ENCODE results near the gene RGMB. TPM values are rescaled to one million over a fixed set of nuclear protein-coding genes. Genes with fewer than 3 reads are reported as not detected.

RGMB gene
- total and polyA plus RNA-seq, 2 of the 13 experiments (the other 11 are each of a cell fraction or from before 2014, with no cell fraction given), result 3.0 to 3.8 TPM

DNA sequence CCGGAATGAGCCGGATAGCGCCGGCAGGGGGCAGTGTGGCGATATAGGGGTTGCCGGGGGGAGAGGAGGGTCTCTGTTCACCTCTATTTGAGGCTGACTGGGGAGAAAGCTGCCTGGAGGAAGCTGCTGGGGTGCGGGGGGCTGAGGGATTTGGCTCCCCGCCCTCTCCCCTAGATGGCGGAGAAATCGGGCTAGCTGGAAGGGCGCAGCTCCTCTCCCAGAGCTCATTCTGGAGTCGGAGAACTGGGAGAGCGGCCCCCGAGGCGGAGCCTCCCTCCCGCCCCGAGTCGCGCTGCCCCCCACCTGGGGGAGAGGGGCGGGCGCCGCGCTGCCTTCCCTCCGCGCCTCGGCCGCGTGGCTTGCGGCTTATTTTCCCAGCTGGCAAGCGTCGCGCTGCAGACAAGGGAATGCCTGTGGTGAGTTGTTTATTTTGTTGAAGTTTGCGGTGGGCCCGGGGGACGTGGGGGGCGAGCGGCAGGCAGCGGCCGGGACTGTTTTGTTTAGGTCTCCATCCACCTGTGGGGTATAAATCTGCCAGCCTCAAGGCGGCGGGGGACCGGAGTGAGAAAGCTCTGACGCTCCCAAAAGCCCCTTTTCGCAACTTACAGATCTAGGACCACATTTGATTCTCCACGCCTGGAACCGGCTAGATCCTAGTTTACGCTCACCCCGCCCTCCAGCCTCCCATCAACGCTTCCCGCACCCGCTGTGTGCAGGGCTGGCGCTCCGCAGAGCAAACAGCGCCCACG, 4.1 kb upstream of the RGMB start (continued):
- TF ChIP-seq ZFP41 (CRISPR knock-in tag; IDR thresholded peaks at IDR 0.05; ENCODE audit: borderline replicate concordance) (no peak), SMAD3 (CRISPR knock-in tag; IDR thresholded peaks at IDR 0.05) (no peak), ELF1 (CRISPR knock-in tag; IDR thresholded peaks at IDR 0.05) (no peak), KDM2A (CRISPR knock-in tag; IDR thresholded peaks at IDR 0.05; ENCODE audit: borderline replicate concordance, low read depth) (peak; percentile 33; the same call in 1 of the 2 replicates), MLLT10 (CRISPR knock-in tag; IDR thresholded peaks at IDR 0.05) (no peak), SIX4 (CRISPR knock-in tag; IDR thresholded peaks at IDR 0.05) (no peak), MTF2 (CRISPR knock-in tag; IDR thresholded peaks at IDR 0.05; ENCODE audit: borderline replicate concordance) (peak; percentile 6; the same call in 1 of the 2 replicates), ARID2 (CRISPR knock-in tag; IDR thresholded peaks at IDR 0.05; ENCODE audit: borderline replicate concordance) (no peak), HNRNPH1 (optimal IDR thresholded peaks at IDR 0.05; ENCODE audit: low read depth, low read length) (no peak), ZBTB7B (CRISPR knock-in tag; IDR thresholded peaks at IDR 0.05) (peak; percentile 85), ZNF546 (CRISPR knock-in tag; conservative IDR thresholded peaks at IDR 0.05) (no peak), HDAC6 (IDR thresholded peaks at IDR 0.05; ENCODE audit: low read depth, low read length) (no peak), RELA (CRISPR knock-in tag; IDR thresholded peaks at IDR 0.05) (no peak), ZFX (CRISPR knock-in tag; IDR thresholded peaks at IDR 0.05; ENCODE audit: low read depth) (no peak), ZFP82 (CRISPR knock-in tag; IDR thresholded peaks at IDR 0.05; ENCODE audit: borderline replicate concordance) (0 out of 2 replicates have a peak, but pooled peaks have one; percentile 46), MED13 (CRISPR knock-in tag; IDR thresholded peaks at IDR 0.05) (no peak), ZNF777 (CRISPR knock-in tag; IDR thresholded peaks at IDR 0.05) (peak; percentile 75), SETDB1 (CRISPR knock-in tag; IDR thresholded peaks at IDR 0.05; ENCODE audit: borderline replicate concordance) (0 out of 2 replicates have a peak, but pooled peaks have one; percentile 38), MXI1 (IDR thresholded peaks at IDR 0.05; ENCODE audit: borderline replicate concordance, low read depth, low read length) (no peak), SP5 (CRISPR knock-in tag; IDR thresholded peaks at IDR 0.05; ENCODE audit: borderline replicate concordance, low read depth) (no peak), ZNF883 (CRISPR knock-in tag; IDR thresholded peaks at IDR 0.05; ENCODE audit: not compliant biosample characterization) (no peak), AHR (CRISPR knock-in tag; IDR thresholded peaks at IDR 0.05) (peak; percentile 56; the same call in 1 of the 2 replicates), SIN3A (IDR thresholded peaks at IDR 0.05; ENCODE audit: borderline replicate concordance, low read depth, low read length) (no peak; the same call in 1 of the 2 replicates), ZNF530 (CRISPR knock-in tag; IDR thresholded peaks at IDR 0.05; ENCODE audit: low read depth) (no peak)
- TF ChIP-seq, protein P1, sequence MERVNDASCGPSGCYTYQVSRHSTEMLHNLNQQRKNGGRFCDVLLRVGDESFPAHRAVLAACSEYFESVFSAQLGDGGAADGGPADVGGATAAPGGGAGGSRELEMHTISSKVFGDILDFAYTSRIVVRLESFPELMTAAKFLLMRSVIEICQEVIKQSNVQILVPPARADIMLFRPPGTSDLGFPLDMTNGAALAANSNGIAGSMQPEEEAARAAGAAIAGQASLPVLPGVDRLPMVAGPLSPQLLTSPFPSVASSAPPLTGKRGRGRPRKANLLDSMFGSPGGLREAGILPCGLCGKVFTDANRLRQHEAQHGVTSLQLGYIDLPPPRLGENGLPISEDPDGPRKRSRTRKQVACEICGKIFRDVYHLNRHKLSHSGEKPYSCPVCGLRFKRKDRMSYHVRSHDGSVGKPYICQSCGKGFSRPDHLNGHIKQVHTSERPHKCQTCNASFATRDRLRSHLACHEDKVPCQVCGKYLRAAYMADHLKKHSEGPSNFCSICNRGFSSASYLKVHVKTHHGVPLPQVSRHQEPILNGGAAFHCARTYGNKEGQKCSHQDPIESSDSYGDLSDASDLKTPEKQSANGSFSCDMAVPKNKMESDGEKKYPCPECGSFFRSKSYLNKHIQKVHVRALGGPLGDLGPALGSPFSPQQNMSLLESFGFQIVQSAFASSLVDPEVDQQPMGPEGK (CRISPR knock-in tag; IDR thresholded peaks at IDR 0.05), result peak; percentile 53; the same call in 1 of the 2 replicates
- TF ChIP-seq, protein P2, sequence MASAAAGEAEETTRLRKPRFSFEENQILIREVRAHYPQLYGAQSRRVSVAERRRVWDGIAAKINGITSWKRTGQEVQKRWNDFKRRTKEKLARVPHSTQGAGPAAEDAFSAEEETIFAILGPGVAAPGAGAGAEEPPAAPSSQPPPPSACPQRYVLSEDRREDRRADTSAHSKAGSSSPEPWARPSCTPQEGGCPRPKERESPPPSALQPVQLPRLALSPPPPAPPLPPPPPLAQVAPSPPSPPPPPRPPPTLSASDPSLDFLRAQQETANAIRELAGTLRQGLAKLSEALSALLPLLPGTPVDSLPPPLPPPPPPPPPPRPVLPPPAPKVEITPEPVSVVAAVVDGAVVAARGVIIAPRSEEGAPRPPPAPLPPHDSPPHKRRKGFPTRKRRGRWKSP (CRISPR knock-in tag; IDR thresholded peaks at IDR 0.05), result 0 out of 2 replicates have a peak, but pooled peaks have one; percentile 11
- TF ChIP-seq, protein P3, sequence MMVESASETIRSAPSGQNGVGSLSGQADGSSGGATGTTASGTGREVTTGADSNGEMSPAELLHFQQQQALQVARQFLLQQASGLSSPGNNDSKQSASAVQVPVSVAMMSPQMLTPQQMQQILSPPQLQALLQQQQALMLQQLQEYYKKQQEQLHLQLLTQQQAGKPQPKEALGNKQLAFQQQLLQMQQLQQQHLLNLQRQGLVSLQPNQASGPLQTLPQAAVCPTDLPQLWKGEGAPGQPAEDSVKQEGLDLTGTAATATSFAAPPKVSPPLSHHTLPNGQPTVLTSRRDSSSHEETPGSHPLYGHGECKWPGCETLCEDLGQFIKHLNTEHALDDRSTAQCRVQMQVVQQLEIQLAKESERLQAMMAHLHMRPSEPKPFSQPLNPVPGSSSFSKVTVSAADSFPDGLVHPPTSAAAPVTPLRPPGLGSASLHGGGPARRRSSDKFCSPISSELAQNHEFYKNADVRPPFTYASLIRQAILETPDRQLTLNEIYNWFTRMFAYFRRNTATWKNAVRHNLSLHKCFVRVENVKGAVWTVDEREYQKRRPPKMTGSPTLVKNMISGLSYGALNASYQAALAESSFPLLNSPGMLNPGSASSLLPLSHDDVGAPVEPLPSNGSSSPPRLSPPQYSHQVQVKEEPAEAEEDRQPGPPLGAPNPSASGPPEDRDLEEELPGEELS (CRISPR knock-in tag; IDR thresholded peaks at IDR 0.05), result no peak

Measured in HepG2 (cell line).